ENCODE results near the gene SLC26A11. TPM values are rescaled to one million over a fixed set of nuclear protein-coding genes. Genes with fewer than 3 reads are reported as not detected.

The SLC26A11 gene
- total RNA-seq, 2 experiments from 2014 or later: 46.5 to 50.9 TPM

DNA sequence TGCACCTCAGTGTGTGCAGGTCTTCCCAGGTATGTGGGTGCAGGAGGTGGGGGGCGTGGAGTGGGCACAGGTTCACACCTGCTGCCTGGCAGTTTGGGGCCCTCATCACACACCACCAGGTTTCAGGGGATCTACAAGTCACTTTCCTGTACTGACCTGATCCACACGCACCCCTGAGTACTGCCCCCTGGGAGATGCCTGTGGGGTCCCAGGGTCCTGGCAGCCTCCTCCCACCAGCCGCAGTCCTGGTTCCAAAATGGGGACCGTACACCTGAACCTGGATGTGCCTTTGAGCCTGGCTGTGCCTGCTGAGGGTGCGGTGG, 66.4 kb downstream of the SLC26A11 start:
- H3K4me1 ChIP-seq (ENCODE audit: insufficient read depth, low read length): peaks cover 11% of the 10 kb centered on the region
- Mint-ChIP-seq H3K27ac (peak overlapping the region; percentile 74), H3K27me3 (no peaks in the 10 kb centered on the region), H3K9me3 (no peaks in the 10 kb centered on the region), H3K36me3 (ENCODE audit: low read depth) (peaks cover 68% of the 10 kb centered on the region), H3K4me1 (ENCODE audit: low read depth) (no peaks in the 10 kb centered on the region), H3K4me3 (no peak overlapping the region)
- POLR2A ChIA-PET: interaction anchor here (1.0 to 1.1 kb wide), 2 partner anchors 13 to 21 kb away, joined by 3 read pairs; no protein-coding TSS in a partner anchor
- H3K27me3 ChIP-seq (ENCODE audit: control insufficient read depth in 1 of 2, insufficient read depth in 2 of 2, low read length in 2 of 2): no peaks in the 10 kb centered on the region
- CTCF ChIA-PET: no interaction called here
- no peak for DNase-seq
- intact Hi-C loops (cut with DNase I, micrococcal nuclease): no loop called here
- H3K4me3 ChIP-seq (ENCODE audit: low read length): no peak overlapping the region
- TF ChIP-seq, protein P1, sequence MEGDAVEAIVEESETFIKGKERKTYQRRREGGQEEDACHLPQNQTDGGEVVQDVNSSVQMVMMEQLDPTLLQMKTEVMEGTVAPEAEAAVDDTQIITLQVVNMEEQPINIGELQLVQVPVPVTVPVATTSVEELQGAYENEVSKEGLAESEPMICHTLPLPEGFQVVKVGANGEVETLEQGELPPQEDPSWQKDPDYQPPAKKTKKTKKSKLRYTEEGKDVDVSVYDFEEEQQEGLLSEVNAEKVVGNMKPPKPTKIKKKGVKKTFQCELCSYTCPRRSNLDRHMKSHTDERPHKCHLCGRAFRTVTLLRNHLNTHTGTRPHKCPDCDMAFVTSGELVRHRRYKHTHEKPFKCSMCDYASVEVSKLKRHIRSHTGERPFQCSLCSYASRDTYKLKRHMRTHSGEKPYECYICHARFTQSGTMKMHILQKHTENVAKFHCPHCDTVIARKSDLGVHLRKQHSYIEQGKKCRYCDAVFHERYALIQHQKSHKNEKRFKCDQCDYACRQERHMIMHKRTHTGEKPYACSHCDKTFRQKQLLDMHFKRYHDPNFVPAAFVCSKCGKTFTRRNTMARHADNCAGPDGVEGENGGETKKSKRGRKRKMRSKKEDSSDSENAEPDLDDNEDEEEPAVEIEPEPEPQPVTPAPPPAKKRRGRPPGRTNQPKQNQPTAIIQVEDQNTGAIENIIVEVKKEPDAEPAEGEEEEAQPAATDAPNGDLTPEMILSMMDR (IDR thresholded peaks at IDR 0.05): no peak
- H3K9me3 ChIP-seq (ENCODE audit: control insufficient read depth in 1 of 2, insufficient read depth in 1 of 2, low read length in 2 of 2): no peaks in the 10 kb centered on the region
- peaks cover 70% of the 10 kb centered on the region for H3K36me3 ChIP-seq (ENCODE audit: insufficient read depth, low read length)
- no peak overlapping the region for H3K27ac ChIP-seq (ENCODE audit: low read depth in 1 of 2, low read length in 2 of 2)
- no peak for ATAC-seq (ENCODE audit: poor library complexity)

DNA sequence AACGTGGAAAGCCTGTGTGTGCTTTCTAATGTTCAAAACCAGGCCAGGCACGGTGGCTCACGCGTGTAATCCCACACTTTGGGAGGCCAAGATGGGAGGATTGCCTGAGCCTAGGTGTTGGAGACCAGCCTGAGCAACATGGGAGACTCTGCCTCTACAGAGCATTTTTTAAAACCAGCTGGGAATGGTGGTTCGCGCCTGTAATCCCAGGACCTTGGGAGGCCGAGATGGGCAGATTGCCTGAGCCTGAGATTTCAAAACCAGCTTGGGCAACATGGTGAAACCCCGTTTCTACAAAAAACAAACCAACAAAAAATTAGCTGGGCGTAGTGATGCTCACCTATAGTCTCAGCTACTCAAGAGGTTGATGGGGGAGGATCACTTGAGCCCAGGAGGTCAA, 66.8 kb downstream of the SLC26A11 start:
- DNase-seq (no peak), ATAC-seq (ENCODE audit: poor library complexity) (no peak)
- ChIA-PET CTCF (no interaction called here), POLR2A (interaction anchor here (1.0 to 1.3 kb wide), 3 partner anchors 13 to 24 kb away, joined by 3 to 4 read pairs (median 3); no protein-coding TSS in a partner anchor)
- Mint-ChIP-seq H3K4me3 (no peak overlapping the region), H3K27me3 (no peaks in the 10 kb centered on the region), H3K9me3 (no peaks in the 10 kb centered on the region), H3K27ac (peak overlapping the region; percentile 74), H3K4me1 (ENCODE audit: low read depth) (no peaks in the 10 kb centered on the region), H3K36me3 (ENCODE audit: low read depth) (peaks cover 68% of the 10 kb centered on the region)
- Histone ChIP-seq H3K9me3 (ENCODE audit: control insufficient read depth in 1 of 2, insufficient read depth in 1 of 2, low read length in 2 of 2) (no peaks in the 10 kb centered on the region), H3K4me1 (ENCODE audit: insufficient read depth, low read length) (peaks cover 14% of the 10 kb centered on the region), H3K27ac (ENCODE audit: low read depth in 1 of 2, low read length in 2 of 2) (no peak overlapping the region), H3K36me3 (ENCODE audit: insufficient read depth, low read length) (peaks cover 71% of the 10 kb centered on the region), H3K4me3 (ENCODE audit: low read length) (no peak overlapping the region), H3K27me3 (ENCODE audit: control insufficient read depth in 1 of 2, insufficient read depth in 2 of 2, low read length in 2 of 2) (no peaks in the 10 kb centered on the region)
- intact Hi-C loops (cut with DNase I, micrococcal nuclease): no loop called here
- TF ChIP-seq, protein P1 (IDR thresholded peaks at IDR 0.05): no peak

DNA sequence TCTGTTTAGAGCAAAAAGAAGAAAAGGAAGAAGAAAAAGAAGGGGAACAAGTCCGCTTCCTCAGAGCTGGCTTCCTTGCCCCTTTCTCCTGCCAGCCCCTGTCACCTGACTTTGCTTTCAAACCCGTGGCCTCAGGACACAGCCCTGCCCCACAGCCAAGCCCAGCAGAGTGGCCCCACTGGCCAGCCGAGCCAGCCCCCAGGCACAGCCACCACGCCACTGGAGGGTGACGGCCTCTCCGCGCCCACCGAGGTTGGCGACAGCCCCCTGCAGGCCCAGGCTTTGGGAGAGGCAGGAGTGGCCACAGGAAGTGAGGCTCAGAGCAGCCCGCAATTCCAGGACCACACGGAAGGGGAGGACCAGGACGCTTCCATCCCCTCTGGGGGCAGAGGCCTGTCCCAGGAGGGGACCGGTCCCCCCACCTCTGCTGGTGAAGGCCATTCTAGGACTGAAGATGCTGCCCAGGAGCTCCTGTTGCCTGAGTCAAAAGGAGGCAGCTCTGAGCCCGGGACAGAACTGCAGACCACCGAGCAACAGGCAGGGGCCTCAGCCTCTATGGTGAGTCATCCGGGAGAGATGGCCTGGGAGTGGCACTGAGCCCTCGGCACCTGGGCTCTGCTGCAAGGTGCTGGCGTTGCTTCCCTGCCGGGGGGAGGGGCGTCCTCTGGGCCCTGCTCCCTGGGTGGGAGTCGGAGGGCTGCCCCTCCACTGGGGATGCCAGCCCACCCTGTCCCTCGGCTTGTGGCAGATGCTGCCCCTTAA, 67.8 kb downstream of the SLC26A11 start:
- no peaks in the 10 kb centered on the region for H3K9me3 Mint-ChIP-seq
- no peaks in the 10 kb centered on the region for H3K4me1 Mint-ChIP-seq (ENCODE audit: low read depth)
- ChIA-PET POLR2A (interaction anchor here (1.0 to 1.3 kb wide), 2 partner anchors 14 to 25 kb away, joined by 3 to 4 read pairs; no protein-coding TSS in a partner anchor), CTCF (no interaction called here)
- no peak overlapping the region for H3K4me3 Mint-ChIP-seq
- peak overlapping the region in 1 of 2 donors; percentile 30 for H3K27ac ChIP-seq (ENCODE audit: low read depth in 1 of 2, low read length in 2 of 2)
- H3K27me3 Mint-ChIP-seq: no peaks in the 10 kb centered on the region
- H3K27ac Mint-ChIP-seq: peak overlapping the region; percentile 74
- TF ChIP-seq, protein P1 (IDR thresholded peaks at IDR 0.05): no peak
- H3K9me3 ChIP-seq (ENCODE audit: control insufficient read depth in 1 of 2, insufficient read depth in 1 of 2, low read length in 2 of 2): no peaks in the 10 kb centered on the region
- H3K36me3 Mint-ChIP-seq (ENCODE audit: low read depth): peaks cover 69% of the 10 kb centered on the region
- DNase-seq (no peak), ATAC-seq (ENCODE audit: poor library complexity) (no peak)
- peaks cover 14% of the 10 kb centered on the region for H3K4me1 ChIP-seq (ENCODE audit: insufficient read depth, low read length)
- intact Hi-C loops (cut with DNase I, micrococcal nuclease): no loop called here
- H3K36me3 ChIP-seq (ENCODE audit: insufficient read depth, low read length): peaks cover 79% of the 10 kb centered on the region
- no peaks in the 10 kb centered on the region for H3K27me3 ChIP-seq (ENCODE audit: control insufficient read depth in 1 of 2, insufficient read depth in 2 of 2, low read length in 2 of 2)
- H3K4me3 ChIP-seq (ENCODE audit: low read length): no peak overlapping the region

All from CD4-positive, alpha-beta T cell (primary cell).